MM.1S (cell line): ENCODE data around the gene KIAA1210.

Experiments
- CTCF ChIP-seq: fragments of 300-600 bp; sonication (generic); IDR thresholded peaks from 2 replicates; pipeline ENCODE4 v1.5.1; 2016; ENCODE audit warnings: antibody characterized with exemption, low read length, mixed read lengths
- EZH2 ChIP-seq: fragments of 300-600 bp; sonication (generic); optimal IDR thresholded peaks from 2 replicates; pipeline ENCODE3; 2017; ENCODE audit warnings: low read depth, mild to moderate bottlenecking, antibody characterized with exemption, low read length, mixed read lengths
- EZH2phosphoT487 ChIP-seq: fragments of 300-600 bp; sonication (generic); IDR thresholded peaks from 2 replicates; pipeline ENCODE4 v1.6.1; 2018; ENCODE audit warnings: antibody characterized with exemption, low read length

GRCh38 chrX:119156241-119156640, 28.6 kb upstream of the KIAA1210 start:
- TF ChIP-seq CTCF, result no peak
- no peak for TF ChIP-seq EZH2
- no peak for TF ChIP-seq EZH2phosphoT487
